Astrocyte (in vitro differentiated cells and primary cell): Measurements from ENCODE around the gene IGF1R. TPM values are rescaled to one million over a fixed set of nuclear protein-coding genes. Genes with fewer than 3 reads are reported as not detected.

Source experiments
- DNase-seq: peaks from one replicate; pipeline ENCODE4 v3.0.0-alpha.2; 2010; ENCODE audit warnings: low read depth
- FAIRE-seq: peaks from 2 replicates; lab custom pipeline; 2011; peaks lifted over from hg19 to GRCh38; lab: Jason Lieb, UNC
- H2AFZ ChIP-seq: 2 replicates; pipeline ENCODE4 v1.6.0; 2012; ENCODE audit warnings: low read depth, low read length, inconsistent platforms
- H3K27ac ChIP-seq: 2 replicates; pipeline ENCODE4 v1.5.1; 2011; ENCODE audit warnings: low read depth, low read length, inconsistent platforms
- H3K27me3 ChIP-seq: 2 replicates; pipeline ENCODE4 v1.6.0; 2011; ENCODE audit warnings: low read length, inconsistent platforms; ENCODE audit not compliant: insufficient read depth
- H3K36me3 ChIP-seq: 2 replicates; pipeline ENCODE4 v1.5.1; 2011; ENCODE audit warnings: low read length, inconsistent platforms; ENCODE audit not compliant: insufficient read depth
- H3K4me1 ChIP-seq: 2 replicates; pipeline ENCODE4 v1.5.1; 2011; ENCODE audit warnings: low read length, inconsistent platforms; ENCODE audit not compliant: insufficient read depth
- H3K4me2 ChIP-seq: 2 replicates; pipeline ENCODE4 v1.6.0; 2012; ENCODE audit warnings: low read length, inconsistent platforms
- H3K4me3 ChIP-seq: 2 replicates; pipeline ENCODE4 v1.5.1; 2011; ENCODE audit warnings: low read depth, mild to moderate bottlenecking, low read length, inconsistent platforms; ENCODE audit not compliant: insufficient read depth
- H3K79me2 ChIP-seq: 2 replicates; pipeline ENCODE4 v1.6.0; 2012; ENCODE audit warnings: mild to moderate bottlenecking, low read length, inconsistent platforms; ENCODE audit not compliant: insufficient read depth
- H3K9ac ChIP-seq: 2 replicates; pipeline ENCODE4 v1.6.0; 2012; ENCODE audit warnings: mild to moderate bottlenecking, low read length, inconsistent platforms
- H3K9me3 ChIP-seq: 2 replicates; pipeline ENCODE4 v1.5.1; 2012; ENCODE audit warnings: low read depth, mild to moderate bottlenecking, low read length, inconsistent platforms; ENCODE audit not compliant: insufficient read depth
- H4K20me1 ChIP-seq: 2 replicates; pipeline ENCODE4 v1.6.0; 2012; ENCODE audit warnings: low read length, inconsistent platforms; ENCODE audit not compliant: insufficient read depth
- H3K27ac Mint-ChIP-seq: one replicate; pipeline ENCODE4 v1.8.0; 2021; ENCODE audit warnings: mild to moderate bottlenecking, mixed read lengths; ENCODE audit not compliant: unreplicated experiment
- H3K27me3 Mint-ChIP-seq: one replicate; pipeline ENCODE4 v1.8.0; 2021; ENCODE audit warnings: low read depth, mixed read lengths; ENCODE audit not compliant: unreplicated experiment
- H3K36me3 Mint-ChIP-seq: one replicate; pipeline ENCODE4 v1.8.0; 2021; ENCODE audit warnings: low read depth, mixed read lengths; ENCODE audit not compliant: unreplicated experiment
- H3K4me1 Mint-ChIP-seq: one replicate; pipeline ENCODE4 v1.8.0; 2021; ENCODE audit warnings: low read depth, mixed read lengths; ENCODE audit not compliant: unreplicated experiment
- H3K4me3 Mint-ChIP-seq: one replicate; pipeline ENCODE4 v1.8.0; 2021; ENCODE audit warnings: mild to moderate bottlenecking, moderate library complexity, mixed read lengths; ENCODE audit not compliant: unreplicated experiment
- H3K9me3 Mint-ChIP-seq: one replicate; pipeline ENCODE4 v1.8.0; 2021; ENCODE audit warnings: mild to moderate bottlenecking, mixed read lengths; ENCODE audit not compliant: unreplicated experiment
- EZH2 ChIP-seq: IDR thresholded peaks from 2 replicates; pipeline ENCODE4 v1.6.1; 2012; ENCODE audit warnings: mild to moderate bottlenecking, low read length, inconsistent platforms; ENCODE audit not compliant: insufficient read depth
- total RNA-seq: library from RNA; stranded (reverse); gene quantifications from 2 replicates; pipeline ENCODE4 v1.2.1, GENCODE V29; 2021
- TF ChIP-seq, protein P1 (sequence below): IDR thresholded peaks from 2 replicates; pipeline ENCODE4 v1.5.1; 2011; ENCODE audit warnings: low read depth, mild to moderate bottlenecking, inconsistent platforms, low read length, moderate library complexity; ENCODE audit not compliant: insufficient read depth

Gene IGF1R
- total RNA-seq, 1 donor from 2014 or later, result 270 TPM

DNA sequence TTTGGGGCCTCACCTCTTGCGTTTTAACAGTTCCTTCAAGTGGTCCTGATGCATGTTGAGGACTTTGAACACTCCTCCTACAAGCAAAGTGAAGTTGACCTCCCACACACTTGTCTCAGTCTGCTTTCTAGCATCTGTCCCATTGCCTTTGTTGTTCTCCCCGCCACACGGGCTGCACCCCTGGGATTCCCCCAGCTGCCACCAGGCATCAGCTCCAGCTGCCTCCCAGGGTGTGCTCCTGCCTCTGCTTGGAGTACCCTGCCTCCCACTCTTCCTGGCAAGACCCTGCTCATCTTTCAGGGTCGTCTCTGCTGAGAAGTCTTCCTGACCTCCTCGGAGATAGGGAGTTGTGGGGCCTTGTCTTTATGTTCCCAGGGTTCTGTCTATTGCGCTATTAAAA lies 52.2 kb downstream of the IGF1R start:
- FAIRE-seq, result no peak
- H3K9me3 Mint-ChIP-seq, result peaks cover 2% of the 10 kb centered on the region

GRCh38 chr15:98703126-98703685 lies 54.9 kb downstream of the IGF1R start:
- Histone ChIP-seq H3K4me1 (peaks cover 7% of the 10 kb centered on the region), H3K9ac (no peak overlapping the region), H3K4me2 (no peak overlapping the region), H3K4me3 (no peak overlapping the region), H4K20me1 (peaks cover 99% of the 10 kb centered on the region), H3K9me3 (no peaks in the 10 kb centered on the region), H3K27me3 (no peaks in the 10 kb centered on the region), H3K27ac (no peak overlapping the region), H3K36me3 (peaks cover 1% of the 10 kb centered on the region), H3K79me2 (peaks cover 99% of the 10 kb centered on the region), H2AFZ (no peak overlapping the region)
- TF ChIP-seq, protein P1, sequence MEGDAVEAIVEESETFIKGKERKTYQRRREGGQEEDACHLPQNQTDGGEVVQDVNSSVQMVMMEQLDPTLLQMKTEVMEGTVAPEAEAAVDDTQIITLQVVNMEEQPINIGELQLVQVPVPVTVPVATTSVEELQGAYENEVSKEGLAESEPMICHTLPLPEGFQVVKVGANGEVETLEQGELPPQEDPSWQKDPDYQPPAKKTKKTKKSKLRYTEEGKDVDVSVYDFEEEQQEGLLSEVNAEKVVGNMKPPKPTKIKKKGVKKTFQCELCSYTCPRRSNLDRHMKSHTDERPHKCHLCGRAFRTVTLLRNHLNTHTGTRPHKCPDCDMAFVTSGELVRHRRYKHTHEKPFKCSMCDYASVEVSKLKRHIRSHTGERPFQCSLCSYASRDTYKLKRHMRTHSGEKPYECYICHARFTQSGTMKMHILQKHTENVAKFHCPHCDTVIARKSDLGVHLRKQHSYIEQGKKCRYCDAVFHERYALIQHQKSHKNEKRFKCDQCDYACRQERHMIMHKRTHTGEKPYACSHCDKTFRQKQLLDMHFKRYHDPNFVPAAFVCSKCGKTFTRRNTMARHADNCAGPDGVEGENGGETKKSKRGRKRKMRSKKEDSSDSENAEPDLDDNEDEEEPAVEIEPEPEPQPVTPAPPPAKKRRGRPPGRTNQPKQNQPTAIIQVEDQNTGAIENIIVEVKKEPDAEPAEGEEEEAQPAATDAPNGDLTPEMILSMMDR, result no peak
- Mint-ChIP-seq H3K9me3 (peaks cover 2% of the 10 kb centered on the region), H3K27me3 (no peaks in the 10 kb centered on the region), H3K4me1 (peaks cover 37% of the 10 kb centered on the region), H3K4me3 (no peak overlapping the region), H3K36me3 (peaks cover 6% of the 10 kb centered on the region), H3K27ac (peak overlapping the region; percentile 42)
- FAIRE-seq (no peak), DNase-seq (no peak)

More for the DNA sequence above, 52.2 kb downstream of the IGF1R start:
- Mint-ChIP-seq H3K4me3 (no peak overlapping the region), H3K4me1 (peaks cover 44% of the 10 kb centered on the region), H3K36me3 (peaks cover 9% of the 10 kb centered on the region), H3K27me3 (no peaks in the 10 kb centered on the region), H3K27ac (no peak overlapping the region)
- Histone ChIP-seq H4K20me1 (peaks cover 97% of the 10 kb centered on the region), H3K4me1 (peaks cover 7% of the 10 kb centered on the region), H2AFZ (no peak overlapping the region), H3K79me2 (peaks cover 99% of the 10 kb centered on the region), H3K27me3 (no peaks in the 10 kb centered on the region), H3K4me3 (no peak overlapping the region), H3K27ac (no peak overlapping the region), H3K4me2 (no peak overlapping the region), H3K36me3 (no peaks in the 10 kb centered on the region), H3K9me3 (no peaks in the 10 kb centered on the region), H3K9ac (no peak overlapping the region)
- TF ChIP-seq, protein P1, result no peak
- no peak for DNase-seq

DNA sequence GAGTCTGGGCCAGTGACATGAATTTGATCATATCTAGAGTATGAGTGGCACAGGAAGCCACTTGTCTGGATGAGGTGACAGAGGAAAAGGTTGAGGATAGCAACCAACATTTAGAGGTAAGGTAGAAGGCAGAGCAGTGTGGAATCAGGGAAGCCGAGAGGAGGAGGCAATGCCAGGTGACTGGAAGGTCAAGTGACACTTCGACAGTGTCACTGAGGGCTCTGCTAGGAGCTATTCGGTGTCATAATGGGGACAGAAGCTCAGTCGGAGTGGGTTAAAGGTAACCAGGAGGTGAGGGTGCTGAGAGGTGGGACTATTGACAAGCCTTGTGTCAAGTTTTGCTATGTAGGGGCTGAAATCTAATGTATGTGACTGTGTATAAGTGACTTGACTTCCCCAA lies 56.7 kb downstream of the IGF1R start:
- peaks cover 5% of the 10 kb centered on the region for H3K36me3 ChIP-seq
- no peaks in the 10 kb centered on the region for H3K9me3 ChIP-seq
- no peak overlapping the region for H3K27ac ChIP-seq
- FAIRE-seq (no peak), DNase-seq (no peak)
- TF ChIP-seq, protein P1, result no peak
- TF ChIP-seq EZH2, result no peak
- no peak overlapping the region for H3K4me2 ChIP-seq
- Mint-ChIP-seq H3K27me3 (no peaks in the 10 kb centered on the region), H3K4me3 (no peak overlapping the region), H3K27ac (no peak overlapping the region), H3K9me3 (peaks cover 2% of the 10 kb centered on the region), H3K4me1 (peaks cover 23% of the 10 kb centered on the region), H3K36me3 (peaks cover 5% of the 10 kb centered on the region)
- H3K79me2 ChIP-seq, result peaks cover 99% of the 10 kb centered on the region
- no peak overlapping the region for H2AFZ ChIP-seq
- no peak overlapping the region for H3K4me3 ChIP-seq
- no peaks in the 10 kb centered on the region for H3K27me3 ChIP-seq
- peaks cover 7% of the 10 kb centered on the region for H3K4me1 ChIP-seq
- no peak overlapping the region for H3K9ac ChIP-seq
- H4K20me1 ChIP-seq, result peaks cover 98% of the 10 kb centered on the region
